ENCODE data around the gene SLC6A19. TPM values are rescaled to one million over a fixed set of nuclear protein-coding genes. Genes with fewer than 3 reads are reported as not detected.

SLC6A19 gene
- total and polyA plus RNA-seq, 10 of the 15 experiments (the other 5 are each of a cell fraction or from before 2014, with no cell fraction given) = 0.01 to 0.03 TPM; not detected in 8

GRCh38 chr5:1187950-1188334 lies 13.5 kb upstream of the SLC6A19 start (continued):
- no peak for TF ChIP-seq ZBTB4 (CRISPR knock-in tag; IDR thresholded peaks at IDR 0.05)

- Histone ChIP-seq H3K4me2 (ENCODE audit: control insufficient read depth, insufficient read depth) (no peak overlapping the region), H2AFZ (ENCODE audit: control insufficient read depth, low read depth, low read length) (no peak overlapping the region), H3K36me3 (ENCODE audit: control insufficient read depth in 2 of 2, insufficient read depth in 2 of 2, low read length in 1 of 2) (no peaks in the 10 kb centered on the region), H3K27me3 (replicated peaks in 1 of 2; ENCODE audit: control insufficient read depth in 2 of 2, insufficient read depth in 2 of 2, low read length in 1 of 2) (no peaks in the 10 kb centered on the region; a peak in 1 of 4 replicates), H4K20me1 (ENCODE audit: control insufficient read depth, insufficient read depth) (no peaks in the 10 kb centered on the region; the same call in 1 of the 2 replicates), H3K9ac (ENCODE audit: control insufficient read depth, insufficient read depth, low read length) (no peak overlapping the region), H3K4me3 (no peak overlapping the region), H3K4me1 (ENCODE audit: control insufficient read depth, insufficient read depth, low read length) (no peaks in the 10 kb centered on the region), H3K27ac (ENCODE audit: control insufficient read depth, insufficient read depth) (no peak overlapping the region), H3K79me2 (ENCODE audit: control insufficient read depth, insufficient read depth, low read length) (no peaks in the 10 kb centered on the region), H3K9me3 (replicated peaks; ENCODE audit: control insufficient read depth, insufficient read depth, low read length) (no peaks in the 10 kb centered on the region)
- ChIA-PET CTCF (interaction anchor here (0.7 kb wide), 1 partner anchor 403 kb away, joined by 3 read pairs; no protein-coding TSS in a partner anchor), RAD21 (ENCODE audit: unreplicated experiment) (no interaction called here), POLR2A (no interaction called here), SMC1A (ENCODE audit: uncharacterized antibody, unreplicated experiment) (no interaction called here)
- in situ Hi-C loops (cut with MboI) (no loop called here), intact Hi-C loops (cut with micrococcal nuclease; ENCODE audit: unreplicated experiment) (no loop called here)
- ATAC-seq (no peak), DNase-seq (ENCODE audit: low read depth, low spot score) (no peak), FAIRE-seq (no peak)
- no TSS peak for BruUV-seq (replicated peaks)
- 25% methylated on average over 6 of the region's 6 CpGs for WGBS (ENCODE audit: insufficient coverage, insufficient replicate concordance, low lambda C conversion rate, missing lambda C conversion rate)
- TF ChIP-seq, protein P1, sequence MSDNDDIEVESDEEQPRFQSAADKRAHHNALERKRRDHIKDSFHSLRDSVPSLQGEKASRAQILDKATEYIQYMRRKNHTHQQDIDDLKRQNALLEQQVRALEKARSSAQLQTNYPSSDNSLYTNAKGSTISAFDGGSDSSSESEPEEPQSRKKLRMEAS (IDR thresholded peaks at IDR 0.05; ENCODE audit: low read depth, low read length) = no peak
- TF ChIP-seq, protein P2, sequence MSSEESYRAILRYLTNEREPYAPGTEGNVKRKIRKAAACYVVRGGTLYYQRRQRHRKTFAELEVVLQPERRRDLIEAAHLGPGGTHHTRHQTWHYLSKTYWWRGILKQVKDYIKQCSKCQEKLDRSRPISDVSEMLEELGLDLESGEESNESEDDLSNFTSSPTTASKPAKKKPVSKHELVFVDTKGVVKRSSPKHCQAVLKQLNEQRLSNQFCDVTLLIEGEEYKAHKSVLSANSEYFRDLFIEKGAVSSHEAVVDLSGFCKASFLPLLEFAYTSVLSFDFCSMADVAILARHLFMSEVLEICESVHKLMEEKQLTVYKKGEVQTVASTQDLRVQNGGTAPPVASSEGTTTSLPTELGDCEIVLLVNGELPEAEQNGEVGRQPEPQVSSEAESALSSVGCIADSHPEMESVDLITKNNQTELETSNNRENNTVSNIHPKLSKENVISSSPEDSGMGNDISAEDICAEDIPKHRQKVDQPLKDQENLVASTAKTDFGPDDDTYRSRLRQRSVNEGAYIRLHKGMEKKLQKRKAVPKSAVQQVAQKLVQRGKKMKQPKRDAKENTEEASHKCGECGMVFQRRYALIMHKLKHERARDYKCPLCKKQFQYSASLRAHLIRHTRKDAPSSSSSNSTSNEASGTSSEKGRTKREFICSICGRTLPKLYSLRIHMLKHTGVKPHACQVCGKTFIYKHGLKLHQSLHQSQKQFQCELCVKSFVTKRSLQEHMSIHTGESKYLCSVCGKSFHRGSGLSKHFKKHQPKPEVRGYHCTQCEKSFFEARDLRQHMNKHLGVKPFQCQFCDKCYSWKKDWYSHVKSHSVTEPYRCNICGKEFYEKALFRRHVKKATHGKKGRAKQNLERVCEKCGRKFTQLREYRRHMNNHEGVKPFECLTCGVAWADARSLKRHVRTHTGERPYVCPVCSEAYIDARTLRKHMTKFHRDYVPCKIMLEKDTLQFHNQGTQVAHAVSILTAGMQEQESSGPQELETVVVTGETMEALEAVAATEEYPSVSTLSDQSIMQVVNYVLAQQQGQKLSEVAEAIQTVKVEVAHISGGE (CRISPR knock-in tag; IDR thresholded peaks at IDR 0.05) = no peak
- TF ChIP-seq ZBED1 (IDR thresholded peaks at IDR 0.05; ENCODE audit: borderline replicate concordance) (no peak), ATF7 (IDR thresholded peaks at IDR 0.05; ENCODE audit: low read depth) (no peak), YY1 (IDR thresholded peaks at IDR 0.05; ENCODE audit: low read depth, low read length) (no peak), EP300 (IDR thresholded peaks at IDR 0.05; ENCODE audit: borderline replicate concordance in 1 of 2, control insufficient read depth in 1 of 2, low read depth in 2 of 2, low read length in 2 of 2) (no peak)
Observed at GRCh38 chr5:1188464-1188863, 12.9 kb upstream of the SLC6A19 start.

Data from GM12878 (cell line).